GM18505 (cell line): ENCODE results near the gene ATXN7.
A peak's percentile ranks its signal among the peaks of the same experiment; 100 is the strongest.

Experiments used
- ATAC-seq: cut with Tn5 transposase; IDR thresholded peaks from one replicate; pipeline ENCODE4 v1.9.1; 2021; ENCODE audit not compliant: unreplicated experiment
- POLR2A ChIP-seq: IDR thresholded peaks from 4 replicates; pipeline ENCODE4 v1.6.1; 2011; ENCODE audit warnings: borderline replicate concordance; ENCODE audit not compliant: insufficient read depth, insufficient read length; ENCODE audit errors: extremely low read depth

The ATXN7 gene

GRCh38 chr3:63960048-63960711, 96.5 kb downstream of the ATXN7 start:
- no peak for ATAC-seq
- TF ChIP-seq POLR2A, result no peak

- no peak for TF ChIP-seq POLR2A
- peak; percentile 87 for ATAC-seq
Measured at GRCh38 chr3:63961891-63962290, 98.2 kb downstream of the ATXN7 start.

GRCh38 chr3:63963496-63963895, 99.8 kb downstream of the ATXN7 start:
- no peak for ATAC-seq
- no peak for TF ChIP-seq POLR2A

DNA sequence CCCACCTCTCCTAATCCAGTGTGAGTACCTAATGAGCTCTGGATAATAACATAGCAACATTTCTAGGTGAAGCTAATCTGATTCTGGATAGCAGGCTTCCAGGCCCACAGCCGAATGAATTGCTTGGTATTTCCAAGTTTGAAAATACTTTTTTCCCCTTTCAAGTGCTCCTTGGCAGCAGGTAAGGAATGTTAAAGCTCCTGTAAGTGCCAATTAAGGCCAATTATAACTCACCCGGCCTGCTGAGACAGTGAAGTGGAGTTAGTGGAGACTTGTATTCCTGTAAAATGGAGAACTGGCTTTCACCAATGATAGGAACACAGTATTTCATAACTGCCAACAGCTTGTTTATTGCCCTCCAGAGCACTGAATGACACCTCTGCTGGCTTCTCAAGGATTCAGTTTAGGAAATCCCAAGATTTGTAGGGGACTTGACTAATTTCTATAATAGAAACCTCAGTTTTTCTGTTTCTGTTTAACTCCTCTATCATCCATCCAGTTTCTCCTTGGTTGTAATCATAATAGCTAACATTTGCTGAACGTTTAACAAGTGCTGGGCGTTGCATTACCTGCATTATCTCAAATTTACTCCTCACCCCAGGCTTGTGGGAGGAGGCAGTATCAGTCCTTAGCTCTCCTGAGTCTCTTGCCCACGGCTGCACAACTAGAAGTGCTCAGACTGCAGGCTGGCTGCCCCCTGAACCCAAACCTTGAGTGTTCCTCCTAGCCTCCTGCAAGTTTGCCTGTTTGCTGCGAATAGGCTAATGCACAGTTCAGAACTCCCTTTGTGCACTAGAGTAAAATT, 101.2 kb downstream of the ATXN7 start:
- no peak for ATAC-seq
- no peak for TF ChIP-seq POLR2A

- ATAC-seq, result no peak
- no peak for TF ChIP-seq POLR2A
Measured at GRCh38 chr3:63966007-63966406, 102.3 kb downstream of the ATXN7 start.

DNA sequence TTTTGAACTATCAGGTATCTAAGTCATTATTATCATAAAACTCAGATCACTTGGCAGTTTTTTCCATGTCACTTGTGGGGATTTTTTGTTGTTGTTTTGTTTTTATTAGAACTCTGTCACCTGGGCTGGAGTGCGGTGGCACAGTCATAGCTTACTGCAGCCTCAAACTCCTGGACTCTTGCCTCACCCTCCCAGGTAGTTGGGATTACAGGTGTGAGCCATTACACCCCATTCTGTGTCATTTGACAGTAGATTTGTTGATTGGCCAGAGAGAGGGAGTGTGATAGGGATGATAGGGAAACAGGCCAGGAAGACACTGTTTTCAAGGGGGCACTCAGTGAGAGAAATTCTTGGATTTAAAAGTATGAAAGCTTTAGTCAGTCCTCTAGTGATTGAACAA, 103.2 kb downstream of the ATXN7 start:
- no peak for ATAC-seq
- TF ChIP-seq POLR2A, result no peak

DNA sequence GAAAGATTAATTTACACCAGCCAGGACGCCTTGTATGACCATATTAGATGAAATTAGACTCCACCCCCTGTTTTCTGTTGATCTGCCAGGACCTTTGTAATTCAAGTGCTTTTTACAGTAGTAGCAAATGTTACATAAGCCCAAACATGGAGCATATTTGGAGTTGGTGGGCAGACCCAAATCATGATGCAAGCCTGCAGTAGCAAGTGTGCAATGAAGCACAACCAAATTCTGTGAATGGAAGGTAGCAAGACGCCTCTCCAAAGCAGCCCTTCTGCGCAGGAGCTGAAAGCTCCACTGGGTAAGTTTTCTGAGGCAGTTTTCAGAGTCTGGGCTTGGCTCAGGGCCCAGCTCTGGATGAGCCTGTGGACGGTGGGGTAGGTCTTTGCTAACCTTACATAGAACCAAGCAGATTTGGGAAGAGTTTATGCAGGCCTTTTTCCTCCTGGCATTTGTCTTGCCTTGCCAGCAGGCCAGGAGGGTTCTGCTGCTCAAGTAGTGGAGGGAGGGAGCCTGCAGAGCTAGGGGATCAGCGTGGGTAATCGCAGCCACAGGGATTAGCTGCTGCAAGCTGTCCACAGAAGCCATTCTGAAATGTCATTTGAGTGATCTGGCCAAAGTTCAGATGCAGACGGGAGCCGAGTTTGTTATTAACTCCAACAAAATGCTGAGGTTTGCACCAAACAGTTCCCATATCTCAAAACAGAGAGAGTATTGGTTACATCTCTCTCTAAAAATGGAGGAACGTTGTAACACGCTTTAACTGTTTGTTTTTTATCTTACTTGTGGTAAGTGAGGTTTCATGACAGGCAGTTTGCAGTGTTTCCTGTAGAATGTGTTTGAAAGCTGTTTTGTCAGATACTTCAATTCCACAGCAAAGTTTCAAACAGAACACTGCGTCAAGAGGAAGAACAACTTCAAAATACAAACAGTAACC, 104.3 kb downstream of the ATXN7 start:
- peak; percentile 62 for ATAC-seq
- peak; percentile 28 for TF ChIP-seq POLR2A

- peak; percentile 13 for ATAC-seq
- TF ChIP-seq POLR2A, result no peak
Measured at GRCh38 chr3:63968612-63969350, 105.1 kb downstream of the ATXN7 start.

DNA sequence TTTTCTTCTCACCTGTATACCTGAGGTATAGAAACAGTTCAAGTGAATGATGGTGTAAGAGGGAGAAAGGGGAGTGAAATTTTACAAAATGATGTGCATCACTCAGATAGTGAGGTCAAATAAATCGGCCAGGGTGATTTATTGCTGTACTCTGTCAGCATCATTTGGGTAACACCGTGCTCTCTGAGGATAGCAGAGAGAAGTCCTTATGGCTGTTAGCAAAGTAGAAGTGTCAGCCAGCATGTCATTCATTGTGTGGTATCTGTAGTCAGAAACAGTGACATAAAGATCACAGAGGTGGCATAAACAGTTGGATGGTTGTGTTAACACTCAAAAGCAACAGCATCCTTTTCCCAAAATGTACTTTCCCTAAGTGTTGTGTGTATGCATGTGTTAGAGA, 106.2 kb downstream of the ATXN7 start:
- ATAC-seq, result no peak
- no peak for TF ChIP-seq POLR2A

DNA sequence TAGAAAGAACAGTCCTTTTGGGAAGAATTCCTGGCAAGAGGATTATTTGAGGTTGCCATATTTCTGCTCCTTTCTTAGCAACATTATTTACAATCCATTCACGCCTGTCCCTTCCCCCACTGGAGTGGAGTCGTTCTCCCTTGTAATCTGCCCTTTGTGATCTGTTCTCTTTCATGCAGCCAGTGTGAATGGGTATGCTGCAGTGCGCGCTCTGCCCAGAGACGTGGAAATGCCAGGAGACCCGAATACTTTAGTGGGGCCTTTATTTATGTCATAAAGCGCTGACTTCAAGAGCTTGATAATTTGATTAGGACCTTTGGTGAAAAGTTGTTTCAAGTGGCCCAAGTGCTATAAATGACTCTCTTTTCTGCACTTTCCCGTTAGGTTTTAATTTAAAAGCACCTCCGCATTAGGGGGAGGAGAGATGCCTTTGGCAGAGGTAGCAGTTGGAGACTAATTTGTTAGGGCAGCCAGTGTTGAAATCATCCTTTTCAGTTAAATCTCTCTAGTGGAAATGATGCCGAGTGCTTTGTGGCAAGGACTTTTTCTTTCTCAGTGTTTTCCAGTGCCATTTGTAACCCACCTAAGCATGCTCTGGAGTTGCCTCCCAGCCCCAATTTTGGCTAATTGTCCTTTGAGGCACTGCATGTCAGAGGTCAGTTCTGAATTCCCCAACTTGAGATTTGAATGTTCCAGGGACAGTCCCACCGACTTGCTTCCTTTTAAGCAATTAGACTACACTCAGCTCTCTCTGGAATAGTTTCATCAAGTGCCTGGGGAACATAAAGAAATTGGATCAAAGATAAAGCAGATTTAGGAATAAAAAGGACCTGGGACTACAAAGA, 107.2 kb downstream of the ATXN7 start:
- no peak for TF ChIP-seq POLR2A
- no peak for ATAC-seq

GRCh38 chr3:63972196-63972595, 108.5 kb downstream of the ATXN7 start:
- no peak for TF ChIP-seq POLR2A
- no peak for ATAC-seq

DNA sequence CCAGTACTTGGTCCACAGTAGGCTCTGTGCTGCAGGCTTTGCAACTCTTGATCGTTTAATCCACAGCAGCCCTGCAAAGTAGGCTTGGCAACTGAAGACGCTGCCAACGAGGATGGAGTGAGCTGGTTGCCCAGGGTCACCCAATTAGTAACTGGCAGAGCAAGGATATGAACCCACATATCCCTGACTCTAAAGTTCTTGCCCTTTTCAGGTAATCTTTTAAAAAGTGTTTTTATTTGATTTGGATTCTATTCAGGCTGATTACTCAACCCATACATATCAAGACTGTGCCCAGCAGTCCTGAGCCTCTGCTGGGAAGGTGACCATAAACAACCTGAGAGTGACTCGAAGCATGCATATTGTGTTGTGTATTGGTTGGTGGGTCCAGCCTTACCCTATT, 109.3 kb downstream of the ATXN7 start:
- no peak for TF ChIP-seq POLR2A
- ATAC-seq, result no peak
